HG03575 (cell line): ENCODE measurements around the gene KCNT2.

ENCODE experiments used
- ATAC-seq: cut with Tn5 transposase; IDR thresholded peaks from one replicate; pipeline ENCODE4 v1.9.1; 2021; ENCODE audit not compliant: unreplicated experiment, insufficient number of reproducible peaks, low FRiP score; ENCODE audit errors: extremely low read depth

KCNT2 gene

GRCh38 chr1:196466654-196467053 lies 141.6 kb downstream of the KCNT2 start:
- no peak for ATAC-seq

GRCh38 chr1:196466166-196466565 lies 142.1 kb downstream of the KCNT2 start:
- no peak for ATAC-seq

- no peak for ATAC-seq
Observed at GRCh38 chr1:196464480-196464941, 143.7 kb downstream of the KCNT2 start.

GRCh38 chr1:196462086-196462485 lies 146.2 kb downstream of the KCNT2 start:
- ATAC-seq: no peak

GRCh38 chr1:196461521-196461920 lies 146.7 kb downstream of the KCNT2 start:
- no peak for ATAC-seq

GRCh38 chr1:196459383-196459782 lies 148.9 kb downstream of the KCNT2 start:
- ATAC-seq: no peak

GRCh38 chr1:196454792-196455191 lies 153.4 kb downstream of the KCNT2 start:
- ATAC-seq: no peak

- no peak for ATAC-seq
Observed at GRCh38 chr1:196451103-196451502, 157.1 kb downstream of the KCNT2 start.

GRCh38 chr1:196450143-196451095 lies 157.8 kb downstream of the KCNT2 start:
- ATAC-seq: no peak

GRCh38 chr1:196449460-196449859 lies 158.8 kb downstream of the KCNT2 start:
- ATAC-seq: no peak

- ATAC-seq: no peak
Observed at GRCh38 chr1:196445775-196446174, 162.5 kb downstream of the KCNT2 start.

- no peak for ATAC-seq
Observed at GRCh38 chr1:196444634-196445033, 163.6 kb downstream of the KCNT2 start.

- no peak for ATAC-seq
Observed at GRCh38 chr1:196442366-196442765, 165.9 kb downstream of the KCNT2 start.

GRCh38 chr1:196440711-196441110 lies 167.5 kb downstream of the KCNT2 start:
- ATAC-seq: no peak

GRCh38 chr1:196438329-196438728 lies 169.9 kb downstream of the KCNT2 start:
- no peak for ATAC-seq

GRCh38 chr1:196437671-196438070 lies 170.6 kb downstream of the KCNT2 start:
- ATAC-seq: no peak

GRCh38 chr1:196433000-196433399 lies 175.2 kb downstream of the KCNT2 start:
- no peak for ATAC-seq

GRCh38 chr1:196427976-196428734 lies 180.1 kb downstream of the KCNT2 start:
- no peak for ATAC-seq

- ATAC-seq: no peak
Observed at GRCh38 chr1:196425513-196425912, 182.7 kb downstream of the KCNT2 start.

- ATAC-seq: no peak
Observed at GRCh38 chr1:196423612-196424011, 184.6 kb downstream of the KCNT2 start.
